Mammary epithelial cell (primary cell): Measurements from ENCODE around the gene TUT4.

Source experiments
- CTCF ChIP-seq, 2 donors: IDR thresholded peaks in 1 of 2; conservative IDR thresholded peaks in 1 of 2; 2 replicates each; pipeline ENCODE4 v1.5.1; 2011 to 2012; ENCODE audit warnings: inconsistent platforms in 2 of 2, low read length in 2 of 2, mild to moderate bottlenecking in 2 of 2, control low read depth in 1 of 2, low read depth in 1 of 2; ENCODE audit not compliant: insufficient read depth in 1 of 2; ENCODE audit errors: extremely low read depth in 1 of 2
- EZH2 ChIP-seq: IDR thresholded peaks from 2 replicates; pipeline ENCODE4 v1.6.1; 2012; ENCODE audit warnings: low read length, inconsistent platforms, borderline replicate concordance

GRCh38 chr1:52460694-52461093 is 92.2 kb downstream of the TUT4 start:
- TF ChIP-seq CTCF (conservative IDR thresholded peaks at IDR 0.05 in 1 of 2, IDR thresholded peaks at IDR 0.05 in 1 of 2; ENCODE audit: extremely low read depth in 1 of 2, insufficient read depth in 1 of 2, low read depth in 1 of 2, low read length in 2 of 2) (no peak), EZH2 (no peak)
